ENCODE data around the gene ELAC1. TPM values are rescaled to one million over a fixed set of nuclear protein-coding genes. Genes with fewer than 3 reads are reported as not detected.
"Not testable (repeated sequence)": the region's sequence is repeated elsewhere in the genome, so short reads cannot be mapped to it uniquely, and the experiment has no call there.

The ELAC1 gene
- total RNA-seq, 2 donors from 2014 or later = 9.6 to 10.2 TPM

DNA sequence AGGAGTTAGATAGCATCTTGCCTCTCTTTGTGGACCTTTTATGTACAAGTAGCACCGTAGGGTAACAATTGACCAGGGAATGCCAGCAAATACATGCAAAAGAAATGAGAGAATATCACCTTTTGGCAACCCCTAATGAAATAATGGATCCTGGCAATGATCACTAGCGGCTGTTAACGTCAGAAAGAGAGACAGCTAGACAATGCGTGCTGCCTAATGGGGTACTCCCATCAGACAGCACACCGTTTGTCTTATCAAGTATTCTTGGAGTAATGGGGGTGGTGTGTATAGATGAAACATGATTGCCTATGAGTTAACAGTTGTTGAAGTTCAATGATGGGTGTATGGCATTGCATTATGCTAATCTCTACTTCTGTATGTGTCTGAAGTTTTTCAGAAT, 1.6 kb downstream of the ELAC1 start:
- Histone ChIP-seq H3K4me1 (peaks cover 21% of the 10 kb centered on the region), H3K27ac (peak overlapping the region in 2 of 4 donors; percentile 96 to 97), H3K27me3 (no peaks in the 10 kb centered on the region), H3K4me3 (no peak overlapping the region), H3K36me3 (replicated peaks in 1 of 2; ENCODE audit: insufficient read depth in 1 of 2, low read depth in 2 of 2) (no peaks in the 10 kb centered on the region), H3K9me3 (no peaks in the 10 kb centered on the region)
- intact Hi-C loops (cut with DNase I) = loop anchor here (10.0 kb wide), 1 partner anchor 85 kb away; no protein-coding TSS in a partner anchor
- 28 to 37% methylated on average over 5 of the region's 5 CpGs for WGBS, 2 donors
- ATAC-seq (no peak), DNase-seq (no peak)
- TF ChIP-seq POLR2A (IDR thresholded peaks at IDR 0.05) = no peak
- TF ChIP-seq, protein P1, sequence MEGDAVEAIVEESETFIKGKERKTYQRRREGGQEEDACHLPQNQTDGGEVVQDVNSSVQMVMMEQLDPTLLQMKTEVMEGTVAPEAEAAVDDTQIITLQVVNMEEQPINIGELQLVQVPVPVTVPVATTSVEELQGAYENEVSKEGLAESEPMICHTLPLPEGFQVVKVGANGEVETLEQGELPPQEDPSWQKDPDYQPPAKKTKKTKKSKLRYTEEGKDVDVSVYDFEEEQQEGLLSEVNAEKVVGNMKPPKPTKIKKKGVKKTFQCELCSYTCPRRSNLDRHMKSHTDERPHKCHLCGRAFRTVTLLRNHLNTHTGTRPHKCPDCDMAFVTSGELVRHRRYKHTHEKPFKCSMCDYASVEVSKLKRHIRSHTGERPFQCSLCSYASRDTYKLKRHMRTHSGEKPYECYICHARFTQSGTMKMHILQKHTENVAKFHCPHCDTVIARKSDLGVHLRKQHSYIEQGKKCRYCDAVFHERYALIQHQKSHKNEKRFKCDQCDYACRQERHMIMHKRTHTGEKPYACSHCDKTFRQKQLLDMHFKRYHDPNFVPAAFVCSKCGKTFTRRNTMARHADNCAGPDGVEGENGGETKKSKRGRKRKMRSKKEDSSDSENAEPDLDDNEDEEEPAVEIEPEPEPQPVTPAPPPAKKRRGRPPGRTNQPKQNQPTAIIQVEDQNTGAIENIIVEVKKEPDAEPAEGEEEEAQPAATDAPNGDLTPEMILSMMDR (IDR thresholded peaks at IDR 0.05) = no peak

DNA sequence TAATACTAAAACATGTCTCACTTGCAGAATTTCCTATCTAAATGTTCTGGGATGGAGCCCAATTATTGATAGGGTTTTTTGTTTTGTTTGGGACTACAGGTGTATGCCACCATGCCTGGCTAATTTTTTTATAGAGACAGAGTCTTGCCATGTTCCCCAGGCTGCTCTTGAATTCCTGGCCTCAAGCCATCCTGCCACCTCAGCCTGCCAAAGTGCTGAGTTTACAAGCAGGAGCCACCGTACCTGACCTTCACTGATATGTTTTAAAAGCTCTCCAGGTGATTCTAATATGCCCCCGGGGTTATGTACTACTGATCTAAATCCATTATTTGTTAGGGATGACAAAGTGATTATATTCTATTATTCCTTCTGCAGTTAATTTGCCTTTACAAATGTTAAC, 2.2 kb downstream of the ELAC1 start:
- no peak for ATAC-seq
- intact Hi-C loops (cut with DNase I) = loop anchor here (10.0 kb wide), 1 partner anchor 65 kb away; the partner anchor contains the start of gene SMAD4
- peak; percentile 69 to 82 (median 78) for DNase-seq
- Histone ChIP-seq H3K9me3 (no peaks in the 10 kb centered on the region), H3K4me3 (no peak overlapping the region), H3K27me3 (no peaks in the 10 kb centered on the region), H3K4me1 (peaks cover 21% of the 10 kb centered on the region), H3K27ac (peak overlapping the region in 2 of 4 donors; percentile 26 to 96), H3K36me3 (replicated peaks in 1 of 2; ENCODE audit: insufficient read depth in 1 of 2, low read depth in 2 of 2) (no peaks in the 10 kb centered on the region)
- 2 to 12% methylated on average over 2 of the region's 2 CpGs for WGBS, 2 donors
- TF ChIP-seq, protein P1 (IDR thresholded peaks at IDR 0.05) = no peak
- no peak for TF ChIP-seq POLR2A (IDR thresholded peaks at IDR 0.05)

DNA sequence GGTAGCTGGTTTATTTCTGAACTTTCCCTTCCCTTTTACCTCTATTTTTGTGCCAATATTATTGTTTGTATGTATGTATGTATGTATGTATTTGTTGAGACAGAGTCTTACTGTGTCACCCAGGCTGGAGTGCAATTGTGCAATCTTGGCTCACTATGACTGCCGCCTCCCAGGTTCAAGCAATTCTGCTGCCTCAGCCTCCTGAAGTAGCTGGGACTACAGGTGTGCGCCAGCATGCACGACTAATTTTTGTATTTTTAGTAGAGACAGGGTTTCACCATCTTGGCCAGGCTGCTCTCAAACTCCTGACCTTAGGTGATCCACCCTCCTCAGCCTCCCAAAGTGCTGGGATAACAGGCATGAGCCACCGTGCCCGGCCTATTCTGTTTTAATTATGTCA, 4.6 kb downstream of the ELAC1 start:
- DNase-seq, ATAC-seq, H3K9me3 ChIP-seq, H3K27ac ChIP-seq, H3K27me3 ChIP-seq, H3K4me3 ChIP-seq: not testable (repeated sequence)
- peaks cover under 1 to 15% of the 10 kb centered on the region in 2 donors for H3K36me3 ChIP-seq (replicated peaks in 1 of 2; ENCODE audit: insufficient read depth in 1 of 2, low read depth in 2 of 2)
- 81 to 90% methylated on average over 5 of the region's 5 CpGs for WGBS, 2 donors
- intact Hi-C loops (cut with DNase I) = loop anchor here (10.0 kb wide), 1 partner anchor 62 kb away; the partner anchor contains the start of gene SMAD4
- peaks cover 18% of the 10 kb centered on the region for H3K4me1 ChIP-seq

DNA sequence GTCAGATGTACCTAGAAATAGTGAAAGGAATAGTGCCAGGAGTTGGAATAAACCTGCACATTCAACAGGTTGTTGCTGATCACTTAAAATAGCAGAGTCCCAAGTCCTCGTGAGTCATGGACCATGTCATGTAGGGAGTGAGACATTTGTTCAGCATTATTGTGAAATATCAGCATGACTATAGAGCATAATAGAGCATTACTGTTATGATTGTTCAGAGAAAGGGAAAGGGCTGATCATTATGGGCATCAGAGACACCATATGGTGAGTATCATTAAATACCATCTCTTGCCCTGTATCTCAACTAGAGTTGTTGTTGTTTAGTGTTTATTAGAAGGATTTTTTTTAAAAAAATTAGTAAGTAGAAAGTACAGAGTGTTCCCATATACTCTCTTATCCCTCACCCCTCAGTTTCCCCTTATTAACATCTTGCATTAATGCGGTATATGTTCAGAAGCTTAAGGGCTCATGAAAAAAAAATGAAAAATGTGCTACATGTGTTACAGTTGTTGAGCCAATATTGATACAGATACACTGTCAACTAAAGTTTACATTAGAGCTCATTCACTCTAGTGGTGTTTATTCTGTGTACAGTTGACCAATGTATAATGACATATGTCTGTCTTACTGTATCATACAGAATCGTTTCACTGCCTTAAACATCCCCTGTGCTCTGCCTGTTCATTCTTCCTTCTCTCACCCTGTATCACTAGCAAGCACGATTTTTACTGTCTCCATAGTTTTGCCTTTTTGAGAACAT, 5.7 kb downstream of the ELAC1 start:
- 60 to 63% methylated on average over 4 of the region's 4 CpGs for WGBS, 2 donors
- peak in 2 of 4 donors; percentile 42 to 50 for DNase-seq
- Histone ChIP-seq H3K4me1 (peaks cover 17% of the 10 kb centered on the region), H3K27me3 (no peaks in the 10 kb centered on the region), H3K27ac (no peak overlapping the region), H3K36me3 (replicated peaks in 1 of 2; ENCODE audit: insufficient read depth in 1 of 2, low read depth in 2 of 2) (peaks cover 6 to 18% of the 10 kb centered on the region in 2 donors), H3K9me3 (no peaks in the 10 kb centered on the region), H3K4me3 (no peak overlapping the region)
- intact Hi-C loops (cut with DNase I) = loop anchor here (10.0 kb wide), 1 partner anchor 61 kb away; the partner anchor contains the start of gene SMAD4
- TF ChIP-seq, protein P1 (IDR thresholded peaks at IDR 0.05) = no peak
- TF ChIP-seq POLR2A (IDR thresholded peaks at IDR 0.05) = no peak
- peak; percentile 77 for ATAC-seq

DNA sequence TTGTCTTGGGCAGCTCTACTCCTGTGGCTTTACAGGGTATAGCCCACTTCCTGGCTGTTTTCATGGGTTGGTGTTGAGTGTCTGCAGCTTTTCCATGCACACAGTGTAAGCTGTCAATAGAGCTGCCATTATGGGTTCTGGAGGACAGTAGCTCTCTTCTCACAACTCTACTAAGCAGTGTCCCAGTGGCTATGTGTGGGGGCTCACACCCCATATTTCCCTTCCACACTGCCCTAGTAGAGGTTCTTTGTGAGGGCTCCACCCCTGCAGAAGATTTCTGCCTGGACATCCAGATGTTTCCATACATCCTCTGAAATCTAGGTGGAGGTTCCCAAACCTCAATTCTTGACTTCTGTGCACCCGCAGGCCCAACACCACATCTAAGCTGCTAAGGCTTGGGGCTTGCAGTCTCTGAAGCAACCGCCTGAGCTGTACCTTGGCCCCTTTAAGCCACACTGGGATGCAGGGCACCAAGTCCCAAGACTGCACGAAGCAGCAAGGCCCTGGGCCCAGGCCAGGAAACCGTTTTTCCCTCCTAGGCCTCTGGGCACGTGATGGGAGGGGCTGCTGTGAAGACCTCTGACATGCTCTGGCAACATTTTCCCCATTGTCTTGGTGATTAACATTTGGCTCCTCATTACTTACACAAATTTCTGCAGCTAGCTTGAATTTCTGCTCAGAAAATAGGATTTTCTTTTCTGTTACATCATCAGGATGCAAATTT, 9.4 kb downstream of the ELAC1 start:
- TF ChIP-seq, protein P1 (IDR thresholded peaks at IDR 0.05) = no peak
- TF ChIP-seq POLR2A (IDR thresholded peaks at IDR 0.05) = no peak

More for the DNA sequence above, 9.4 kb downstream of the ELAC1 start:
- Histone ChIP-seq H3K27me3 (no peaks in the 10 kb centered on the region), H3K27ac (no peak overlapping the region), H3K36me3 (replicated peaks in 1 of 2; ENCODE audit: insufficient read depth in 1 of 2, low read depth in 2 of 2) (peaks cover 6 to 19% of the 10 kb centered on the region in 2 donors), H3K9me3 (no peaks in the 10 kb centered on the region), H3K4me1 (peaks cover 4% of the 10 kb centered on the region), H3K4me3 (no peak overlapping the region)
- intact Hi-C loops (cut with DNase I) = loop anchor here (10.0 kb wide), 1 partner anchor 58 kb away; the partner anchor contains the start of gene SMAD4
- ATAC-seq (no peak), DNase-seq (no peak)
- 90 to 93% methylated on average over 5 of the region's 5 CpGs for WGBS, 2 donors

All from body of pancreas (tissue), 4 donors.